PC-9 (cell line): Measurements from ENCODE around the gene SLC16A12. TPM values are rescaled to one million over a fixed set of nuclear protein-coding genes. Genes with fewer than 3 reads are reported as not detected.

Source experiments
- BruUV-seq: library from RNA; stranded (reverse); fragments of 400-500 nt; replicated peaks from 2 replicates; lab custom pipeline; 2021; lab: Mats Ljungman, UMichigan
- CTCF ChIA-PET: fragments of 300-600 bp; sonication (Branson Sonifier 250); formaldehyde crosslinking; loops from one replicate; lab custom pipeline; 2022; ENCODE audit warnings: antibody characterized with exemption; lab: Charles Lee
- POLR2A ChIA-PET: fragments of 300-600 bp; sonication (Branson Sonifier 250); formaldehyde crosslinking; loops from one replicate; lab custom pipeline; 2022; ENCODE audit warnings: antibody characterized with exemption; ENCODE audit not compliant: unreplicated experiment; lab: Charles Lee
- DNase-seq, 2 experiments: peaks; one replicate each; pipeline versions ENCODE4 v3.0.0 to v3.0.0-alpha.2; 2015 to 2022; ENCODE audit warnings: mixed read lengths in 1 of 2
- H2AFZ ChIP-seq: fragments of 200-600 bp; sonication (generic); 2 replicates; pipeline ENCODE4 v1.8.1; 2017; ENCODE audit warnings: antibody characterized with exemption
- H3F3A ChIP-seq: fragments of 200-600 bp; sonication (generic); 2 replicates; pipeline ENCODE4 v1.8.1; 2017; ENCODE audit warnings: antibody characterized with exemption, mild to moderate bottlenecking, low read depth; ENCODE audit not compliant: insufficient read depth
- H3K27ac ChIP-seq: fragments of 200-600 bp; sonication (generic); 2 replicates; pipeline ENCODE4 v1.6.1; 2016; ENCODE audit warnings: mixed run types
- H3K27me3 ChIP-seq: fragments of 200-600 bp; sonication (generic); 2 replicates; pipeline ENCODE4 v1.6.1; 2016; ENCODE audit warnings: low read depth, mixed run types; ENCODE audit not compliant: insufficient read depth
- H3K36me3 ChIP-seq: fragments of 200-600 bp; sonication (generic); 2 replicates; pipeline ENCODE4 v1.6.1; 2016; ENCODE audit warnings: low read depth, mixed run types
- H3K4me1 ChIP-seq: fragments of 200-600 bp; sonication (generic); replicated peaks from 2 replicates; pipeline ENCODE4 v1.6.1; 2016; ENCODE audit warnings: mixed run types; ENCODE audit not compliant: insufficient read depth
- H3K4me2 ChIP-seq: fragments of 200-600 bp; sonication (generic); 2 replicates; pipeline ENCODE4 v1.6.1; 2017; ENCODE audit warnings: mixed run types
- H3K4me3 ChIP-seq: fragments of 200-600 bp; sonication (generic); 2 replicates; pipeline ENCODE4 v1.6.1; 2016; ENCODE audit warnings: mixed run types
- H3K79me2 ChIP-seq: fragments of 200-600 bp; sonication (generic); 2 replicates; pipeline ENCODE4 v1.6.1; 2017; ENCODE audit warnings: low read depth, mixed run types
- H3K9me2 ChIP-seq: fragments of 200-600 bp; sonication (generic); 2 replicates; pipeline ENCODE4 v1.8.1; 2017; ENCODE audit warnings: mild to moderate bottlenecking; ENCODE audit not compliant: insufficient read depth
- H3K9me3 ChIP-seq: fragments of 200-600 bp; sonication (generic); 2 replicates; pipeline ENCODE4 v1.8.1; 2016; ENCODE audit warnings: low read depth; ENCODE audit not compliant: insufficient read depth
- H4K20me1 ChIP-seq: fragments of 200-600 bp; sonication (generic); 2 replicates; pipeline ENCODE4 v1.8.1; 2017; ENCODE audit not compliant: insufficient read depth
- EZH2 ChIP-seq: fragments of 200-600 bp; sonication (generic); IDR thresholded peaks from 2 replicates; pipeline ENCODE4 v1.8.0; 2017; ENCODE audit warnings: antibody characterized with exemption, low read depth
- intact Hi-C: fragments of 100-400 bp; cut with micrococcal nuclease; formaldehyde crosslinking; loops from one replicate; pipeline ENCODE4 v1.10.0; 2022; ENCODE audit not compliant: unreplicated experiment
- total RNA-seq: library from RNA; stranded (reverse); gene quantifications from 2 replicates; pipeline ENCODE4 v1.2.3, GENCODE V29; 2021
- TF ChIP-seq, protein P1 (sequence below): fragments of 200-600 bp; sonication (generic); conservative IDR thresholded peaks from 2 replicates; pipeline ENCODE4 v1.6.1; 2017; ENCODE audit warnings: mixed run types, antibody characterized with exemption, mild to moderate bottlenecking, moderate library complexity

Gene SLC16A12
- total RNA-seq, 1 experiment from 2014 or later, result 0.74 TPM

GRCh38 chr10:89419548-89419947 is 115.8 kb downstream of the SLC16A12 start:
- CTCF ChIA-PET, result interaction anchor here (0.6 to 0.7 kb wide), 2 partner anchors 202 to 369 kb away, joined by 3 to 6 read pairs; no protein-coding TSS in a partner anchor
- Histone ChIP-seq H3F3A (no peaks in the 10 kb centered on the region), H3K4me3 (no peak overlapping the region), H2AFZ (no peak overlapping the region), H3K27ac (no peak overlapping the region), H3K4me1 (no peaks in the 10 kb centered on the region), H3K9me3 (no peaks in the 10 kb centered on the region), H3K36me3 (no peaks in the 10 kb centered on the region), H4K20me1 (no peaks in the 10 kb centered on the region), H3K9me2 (no peaks in the 10 kb centered on the region), H3K79me2 (no peaks in the 10 kb centered on the region), H3K4me2 (no peak overlapping the region), H3K27me3 (no peaks in the 10 kb centered on the region)
- no peak for DNase-seq
- BruUV-seq, result no TSS peak
- intact Hi-C loops, result loop anchor here (10.0 kb wide), 1 partner anchor 385 kb away; no protein-coding TSS in a partner anchor
- no peak for TF ChIP-seq EZH2
- TF ChIP-seq, protein P1, sequence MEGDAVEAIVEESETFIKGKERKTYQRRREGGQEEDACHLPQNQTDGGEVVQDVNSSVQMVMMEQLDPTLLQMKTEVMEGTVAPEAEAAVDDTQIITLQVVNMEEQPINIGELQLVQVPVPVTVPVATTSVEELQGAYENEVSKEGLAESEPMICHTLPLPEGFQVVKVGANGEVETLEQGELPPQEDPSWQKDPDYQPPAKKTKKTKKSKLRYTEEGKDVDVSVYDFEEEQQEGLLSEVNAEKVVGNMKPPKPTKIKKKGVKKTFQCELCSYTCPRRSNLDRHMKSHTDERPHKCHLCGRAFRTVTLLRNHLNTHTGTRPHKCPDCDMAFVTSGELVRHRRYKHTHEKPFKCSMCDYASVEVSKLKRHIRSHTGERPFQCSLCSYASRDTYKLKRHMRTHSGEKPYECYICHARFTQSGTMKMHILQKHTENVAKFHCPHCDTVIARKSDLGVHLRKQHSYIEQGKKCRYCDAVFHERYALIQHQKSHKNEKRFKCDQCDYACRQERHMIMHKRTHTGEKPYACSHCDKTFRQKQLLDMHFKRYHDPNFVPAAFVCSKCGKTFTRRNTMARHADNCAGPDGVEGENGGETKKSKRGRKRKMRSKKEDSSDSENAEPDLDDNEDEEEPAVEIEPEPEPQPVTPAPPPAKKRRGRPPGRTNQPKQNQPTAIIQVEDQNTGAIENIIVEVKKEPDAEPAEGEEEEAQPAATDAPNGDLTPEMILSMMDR, result no peak
- POLR2A ChIA-PET, result no interaction called here

DNA sequence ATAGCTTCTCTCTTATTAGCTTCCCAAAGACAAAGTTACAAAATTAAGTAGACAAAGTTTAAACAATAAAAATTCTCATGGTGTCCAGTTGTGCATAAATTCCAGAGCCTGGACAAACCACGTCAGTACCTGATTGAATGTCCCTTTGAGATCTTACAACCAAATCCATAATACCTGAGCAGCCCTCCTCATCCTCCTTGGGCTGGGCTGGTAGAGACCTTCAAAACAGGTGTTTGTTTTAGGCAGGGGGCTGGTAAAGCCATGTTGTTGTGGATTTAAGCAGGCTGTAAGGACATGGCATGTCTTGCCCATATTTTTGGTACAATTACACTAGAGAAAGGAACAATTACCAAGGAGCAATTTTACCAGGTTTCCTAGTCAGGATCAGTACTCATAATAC is 118.9 kb downstream of the SLC16A12 start:
- no TSS peak for BruUV-seq
- Histone ChIP-seq H3K9me3 (no peaks in the 10 kb centered on the region), H3K27me3 (no peaks in the 10 kb centered on the region), H3K4me3 (no peak overlapping the region), H2AFZ (no peak overlapping the region), H3K4me2 (no peak overlapping the region), H3K79me2 (no peaks in the 10 kb centered on the region), H3K36me3 (no peaks in the 10 kb centered on the region), H3K4me1 (peaks cover 8% of the 10 kb centered on the region; the same call in 1 of the 2 replicates), H3F3A (no peaks in the 10 kb centered on the region), H3K9me2 (no peaks in the 10 kb centered on the region), H4K20me1 (no peaks in the 10 kb centered on the region), H3K27ac (no peak overlapping the region)
- POLR2A ChIA-PET, result no interaction called here
- no peak for TF ChIP-seq EZH2
- TF ChIP-seq, protein P1, result no peak
- CTCF ChIA-PET, result no interaction called here
- intact Hi-C loops, result loop anchor here (10.0 kb wide), 1 partner anchor 382 kb away; no protein-coding TSS in a partner anchor
- DNase-seq, result no peak

- peak overlapping the region; percentile 91 for H2AFZ ChIP-seq
- peaks cover 8% of the 10 kb centered on the region; the same call in 1 of the 2 replicates for H3K4me1 ChIP-seq
- POLR2A ChIA-PET, result no interaction called here
- CTCF ChIA-PET, result no interaction called here
- no TSS peak for BruUV-seq
- H3K27me3 ChIP-seq, result no peaks in the 10 kb centered on the region
- peak overlapping the region; percentile 78 for H3K4me2 ChIP-seq
- TF ChIP-seq, protein P1, result no peak
- TF ChIP-seq EZH2, result no peak
- peak overlapping the region; percentile 90 for H3K4me3 ChIP-seq
- H3K9me3 ChIP-seq, result no peaks in the 10 kb centered on the region
- no peaks in the 10 kb centered on the region for H3K9me2 ChIP-seq
- intact Hi-C loops, result loop anchor here (5.0 to 10.0 kb wide), 2 partner anchors 287 to 380 kb away; partner anchors contain the start of gene KIF20B
- no peak for DNase-seq
- H3K27ac ChIP-seq, result peak overlapping the region; percentile 83
- no peaks in the 10 kb centered on the region for H3F3A ChIP-seq
- no peaks in the 10 kb centered on the region for H3K79me2 ChIP-seq
- H3K36me3 ChIP-seq, result no peaks in the 10 kb centered on the region
- no peaks in the 10 kb centered on the region for H4K20me1 ChIP-seq
Observed at GRCh38 chr10:89414879-89415821, 120.2 kb downstream of the SLC16A12 start.
